K562 (cell line): ENCODE data around the gene GIPR. TPM values are rescaled to one million over a fixed set of nuclear protein-coding genes. Genes with fewer than 3 reads are reported as not detected.

Source experiments
- BCL6 ChIP-seq: fragments of 250-450 bp; sonication (Bioruptor Pico); IDR thresholded peaks from 2 replicates; pipeline ENCODE4 v1.4.0; 2020
- DIDO1 ChIP-seq: fragments of 450-650 bp; IDR thresholded peaks from 2 replicates; pipeline ENCODE4 v1.6.1; 2016; ENCODE audit warnings: low read depth, missing biosample characterization, missing genetic modification characterization
- E2F3 ChIP-seq: fragments of 250-450 bp; sonication (Bioruptor Pico); IDR thresholded peaks from 2 replicates; pipeline ENCODE4 v1.4.0; 2020; ENCODE audit warnings: mild to moderate bottlenecking
- E2F8 ChIP-seq: fragments of 450-650 bp; IDR thresholded peaks from 2 replicates; pipeline ENCODE4 v1.7.1; 2018; ENCODE audit warnings: mild to moderate bottlenecking, low read depth; ENCODE audit not compliant: partially characterized antibody
- EHMT2 ChIP-seq: fragments of 450-650 bp; IDR thresholded peaks from 2 replicates; pipeline ENCODE4 v1.6.1; 2018; ENCODE audit warnings: antibody characterized with exemption
- EP300 ChIP-seq: IDR thresholded peaks from 2 replicates; pipeline ENCODE4 v1.6.1; 2012; ENCODE audit warnings: low read length, improper control_type of control experiment
- HDGF ChIP-seq: fragments of 450-650 bp; IDR thresholded peaks from 2 replicates; pipeline ENCODE4 v1.6.1; 2016
- MCM7 ChIP-seq, 2 experiments: fragments of 450-650 bp; IDR thresholded peaks; 2 replicates each; pipeline ENCODE4 v1.6.1; 2016 to 2018
- MEF2A ChIP-seq: IDR thresholded peaks from 2 replicates; pipeline ENCODE4 v1.6.1; 2011; ENCODE audit warnings: low read depth, mild to moderate bottlenecking, low read length, moderate library complexity; ENCODE audit not compliant: control insufficient read depth
- NCOA6 ChIP-seq: fragments of 450-650 bp; IDR thresholded peaks from 2 replicates; pipeline ENCODE4 v1.6.1; 2017; ENCODE audit warnings: mild to moderate bottlenecking
- NFXL1 ChIP-seq: fragments of 450-650 bp; formaldehyde crosslinking; IDR thresholded peaks from 2 replicates; pipeline ENCODE4 v1.4.0; 2021; ENCODE audit warnings: mild to moderate bottlenecking
- POLR2A ChIP-seq: fragments of 450-650 bp; conservative IDR thresholded peaks from 2 replicates; pipeline ENCODE4 v1.6.1; 2016
- RFX1 ChIP-seq: fragments of 450-650 bp; IDR thresholded peaks from 2 replicates; pipeline ENCODE4 v1.6.1; 2016; ENCODE audit warnings: mild to moderate bottlenecking, moderate library complexity
- SAP30 ChIP-seq: fragments of 200-600 bp; sonication (generic); IDR thresholded peaks from 2 replicates; pipeline ENCODE4 v1.6.1; 2012; ENCODE audit warnings: borderline replicate concordance, low read depth, mild to moderate bottlenecking, moderate library complexity, low read length, control low read depth, inconsistent platforms; ENCODE audit not compliant: insufficient read depth, poor library complexity, severe bottlenecking
- SMAD4 ChIP-seq: fragments of 250-450 bp; sonication (Bioruptor Pico); conservative IDR thresholded peaks from 2 replicates; pipeline ENCODE4 v1.8.0; 2021; ENCODE audit warnings: inconsistent platforms, mild to moderate bottlenecking, moderate library complexity
- SREBF1 ChIP-seq: fragments of 150-350 bp; IDR thresholded peaks from 2 replicates; pipeline ENCODE4 v1.6.1; 2014; ENCODE audit warnings: antibody characterized with exemption, low read depth, low read length, borderline replicate concordance
- ZNF253 ChIP-seq: fragments of 250-450 bp; sonication (Bioruptor Pico); conservative IDR thresholded peaks from 2 replicates; pipeline ENCODE4 v1.6.1; 2021; ENCODE audit warnings: mild to moderate bottlenecking
- ZNF589 ChIP-seq: fragments of 200-800 bp; sonication (Bioruptor generic); IDR thresholded peaks from 2 replicates; pipeline ENCODE4 v1.6.1; 2016; ENCODE audit warnings: low read depth, missing genetic modification characterization, missing compliant biosample characterization
- ZNF766 ChIP-seq: fragments of 200-800 bp; sonication (Bioruptor generic); conservative IDR thresholded peaks from 2 replicates; pipeline ENCODE4 v1.6.1; 2016; ENCODE audit warnings: missing genetic modification characterization, missing compliant biosample characterization
- ZSCAN29 ChIP-seq: fragments of 450-650 bp; IDR thresholded peaks from 2 replicates; pipeline ENCODE4 v1.6.1; 2017
- polyA plus RNA-seq, 8 experiments: library from polyadenylated mRNA; depleted of rRNA in 4 of 8; stranded (reverse) in 5 of 8; unstranded in 3 of 8; fragments of >200 nt; fragmentation: Nextera tagmentation in 2 of 8; fragmentation: Illumina TruSeq in 1 of 8; extraction: Ambion mirVana in 2 of 8; extraction: Trizol in 1 of 8; gene quantifications; 2 replicates each; pipeline versions ENCODE4 v1.2.1 to v1.2.3, GENCODE V29; 2011 to 2014; ENCODE audit warnings: inconsistent platforms in 1 of 8, missing spikeins in 1 of 8
- total RNA-seq, 7 experiments: library from RNA; depleted of rRNA in 6 of 7; stranded (reverse); fragments of >200 nt in 6 of 7; fragmentation: Illumina TruSeq in 2 of 7; extraction: Trizol in 2 of 7; gene quantifications; 2 replicates each; pipeline versions ENCODE4 v1.2.1 to v1.2.3, GENCODE V29; 2011 to 2021; ENCODE audit warnings: low replicate concordance in 1 of 7
- TF ChIP-seq, protein P1 (sequence below): fragments of 450-650 bp; IDR thresholded peaks from 2 replicates; pipeline ENCODE4 v1.6.1; 2014; ENCODE audit warnings: low read depth, mild to moderate bottlenecking, moderate library complexity, borderline replicate concordance
- TF ChIP-seq, protein P2 (sequence below): fragments of 450-650 bp; IDR thresholded peaks from 2 replicates; pipeline ENCODE4 v1.6.1; 2016
- TF ChIP-seq, protein P3 (sequence below): sonication (generic); formaldehyde crosslinking; IDR thresholded peaks from 2 replicates; pipeline ENCODE4 v1.8.0; 2022; ENCODE audit warnings: mild to moderate bottlenecking, missing genetic modification reagents
- TF ChIP-seq, protein P4 (sequence below): fragments of 450-650 bp; IDR thresholded peaks from one replicate; pipeline ENCODE4 v1.6.1; 2018; ENCODE audit warnings: mild to moderate bottlenecking, moderate library complexity; ENCODE audit not compliant: partially characterized antibody

The GIPR gene
- total and polyA plus RNA-seq, 9 of the 15 experiments (the other 6 are each of a cell fraction or from before 2014, with no cell fraction given) = 2.2 to 26.8 (median 12.7) TPM

- peak; percentile 40 for TF ChIP-seq E2F8
- TF ChIP-seq BCL6 = no peak
- TF ChIP-seq EHMT2 = 0 out of 2 replicates have a peak, but pooled peaks have one; percentile 53
- TF ChIP-seq, protein P1, sequence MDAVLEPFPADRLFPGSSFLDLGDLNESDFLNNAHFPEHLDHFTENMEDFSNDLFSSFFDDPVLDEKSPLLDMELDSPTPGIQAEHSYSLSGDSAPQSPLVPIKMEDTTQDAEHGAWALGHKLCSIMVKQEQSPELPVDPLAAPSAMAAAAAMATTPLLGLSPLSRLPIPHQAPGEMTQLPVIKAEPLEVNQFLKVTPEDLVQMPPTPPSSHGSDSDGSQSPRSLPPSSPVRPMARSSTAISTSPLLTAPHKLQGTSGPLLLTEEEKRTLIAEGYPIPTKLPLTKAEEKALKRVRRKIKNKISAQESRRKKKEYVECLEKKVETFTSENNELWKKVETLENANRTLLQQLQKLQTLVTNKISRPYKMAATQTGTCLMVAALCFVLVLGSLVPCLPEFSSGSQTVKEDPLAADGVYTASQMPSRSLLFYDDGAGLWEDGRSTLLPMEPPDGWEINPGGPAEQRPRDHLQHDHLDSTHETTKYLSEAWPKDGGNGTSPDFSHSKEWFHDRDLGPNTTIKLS = 0 out of 2 replicates have a peak, but pooled peaks have one; percentile 13
- TF ChIP-seq MEF2A = no peak
- no peak for TF ChIP-seq RFX1
- TF ChIP-seq SMAD4 (CRISPR knock-in tag) = no peak
- TF ChIP-seq SAP30 = peak; percentile 15
- TF ChIP-seq ZNF253 (CRISPR knock-in tag) = no peak
- TF ChIP-seq, protein P2, sequence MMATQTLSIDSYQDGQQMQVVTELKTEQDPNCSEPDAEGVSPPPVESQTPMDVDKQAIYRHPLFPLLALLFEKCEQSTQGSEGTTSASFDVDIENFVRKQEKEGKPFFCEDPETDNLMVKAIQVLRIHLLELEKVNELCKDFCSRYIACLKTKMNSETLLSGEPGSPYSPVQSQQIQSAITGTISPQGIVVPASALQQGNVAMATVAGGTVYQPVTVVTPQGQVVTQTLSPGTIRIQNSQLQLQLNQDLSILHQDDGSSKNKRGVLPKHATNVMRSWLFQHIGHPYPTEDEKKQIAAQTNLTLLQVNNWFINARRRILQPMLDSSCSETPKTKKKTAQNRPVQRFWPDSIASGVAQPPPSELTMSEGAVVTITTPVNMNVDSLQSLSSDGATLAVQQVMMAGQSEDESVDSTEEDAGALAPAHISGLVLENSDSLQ = no peak
- TF ChIP-seq ZNF589 (CRISPR knock-in tag) = no peak
- no peak for TF ChIP-seq NFXL1 (CRISPR knock-in tag)
- TF ChIP-seq E2F3 = no peak
- peak; percentile 37; the same call in 1 of the 2 replicates for TF ChIP-seq ZSCAN29
- TF ChIP-seq, protein P3, sequence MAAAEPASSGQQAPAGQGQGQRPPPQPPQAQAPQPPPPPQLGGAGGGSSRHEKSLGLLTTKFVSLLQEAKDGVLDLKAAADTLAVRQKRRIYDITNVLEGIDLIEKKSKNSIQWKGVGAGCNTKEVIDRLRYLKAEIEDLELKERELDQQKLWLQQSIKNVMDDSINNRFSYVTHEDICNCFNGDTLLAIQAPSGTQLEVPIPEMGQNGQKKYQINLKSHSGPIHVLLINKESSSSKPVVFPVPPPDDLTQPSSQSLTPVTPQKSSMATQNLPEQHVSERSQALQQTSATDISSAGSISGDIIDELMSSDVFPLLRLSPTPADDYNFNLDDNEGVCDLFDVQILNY = 0 out of 2 replicates have a peak, but pooled peaks have one; percentile 65
- no peak for TF ChIP-seq NCOA6
- TF ChIP-seq HDGF = peak; percentile 96
- no peak for TF ChIP-seq ZNF766
- TF ChIP-seq EP300 = no peak
- TF ChIP-seq, protein P4, sequence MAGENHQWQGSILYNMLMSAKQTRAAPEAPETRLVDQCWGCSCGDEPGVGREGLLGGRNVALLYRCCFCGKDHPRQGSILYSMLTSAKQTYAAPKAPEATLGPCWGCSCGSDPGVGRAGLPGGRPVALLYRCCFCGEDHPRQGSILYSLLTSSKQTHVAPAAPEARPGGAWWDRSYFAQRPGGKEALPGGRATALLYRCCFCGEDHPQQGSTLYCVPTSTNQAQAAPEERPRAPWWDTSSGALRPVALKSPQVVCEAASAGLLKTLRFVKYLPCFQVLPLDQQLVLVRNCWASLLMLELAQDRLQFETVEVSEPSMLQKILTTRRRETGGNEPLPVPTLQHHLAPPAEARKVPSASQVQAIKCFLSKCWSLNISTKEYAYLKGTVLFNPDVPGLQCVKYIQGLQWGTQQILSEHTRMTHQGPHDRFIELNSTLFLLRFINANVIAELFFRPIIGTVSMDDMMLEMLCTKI = no peak
- TF ChIP-seq DIDO1 (tag) = peak; percentile 49; the same call in 1 of the 2 replicates
- TF ChIP-seq POLR2A = peak; percentile 50
- no peak for TF ChIP-seq SREBF1
- peak in 1 of 2 experiments; percentile 46; a peak in 1 of 4 replicates for TF ChIP-seq MCM7 (IDR thresholded peaks at IDR 0.05)
Measured at GRCh38 chr19:45668342-45668871, 386 bp downstream of the GIPR start (continued).
